Tibial nerve (tissue), 3 donors: ENCODE data around the gene ATE1.

ENCODE experiments used
- CTCF ChIP-seq, 5 experiments: fragments of 200-600 bp in 3 of 5; fragments of 450-650 bp in 2 of 5; sonication (generic) in 3 of 5; IDR thresholded peaks; one replicate each; pipeline ENCODE4 v1.5.1; 2016 to 2019; ENCODE audit warnings: antibody characterized with exemption in 5 of 5, mild to moderate bottlenecking in 3 of 5, moderate library complexity in 2 of 5
- POLR2A ChIP-seq, 2 donors: fragments of 450-650 bp; IDR thresholded peaks; one replicate each; pipeline ENCODE4 v1.6.1; 2017; ENCODE audit warnings: antibody characterized with exemption in 2 of 2, mild to moderate bottlenecking in 2 of 2, moderate library complexity in 2 of 2

- TF ChIP-seq CTCF (IDR thresholded peaks at IDR 0.05) (no peak), POLR2A (IDR thresholded peaks at IDR 0.05) (no peak)
These were observed 63.2 kb downstream of the ATE1 start for GRCh38 chr10:121864653-121865052.
